Tongue (tissue), 2 donors: ENCODE results near the gene NUP62. TPM values are rescaled to one million over a fixed set of nuclear protein-coding genes. Genes with fewer than 3 reads are reported as not detected.

Experiments
- DNase-seq: peaks from one replicate; pipeline ENCODE4 v3.0.0-alpha.2; 2015
- total RNA-seq: library from RNA; depleted of rRNA; stranded (reverse); fragments of >200 nt; gene quantifications from one replicate; pipeline ENCODE4 v1.2.3, GENCODE V29; 2014

Gene NUP62
- total RNA-seq, 1 donor from 2014 or later: 33.1 TPM

- peak; percentile 97 for DNase-seq
These were observed 62.1 kb downstream of the NUP62 start, which contains the start of gene PNKP for GRCh38 chr19:49866933-49867782. TSS of gene PNKP (minus strand) at chr19:49867576. CDS start at chr19:49867204, 372 bp downstream.

- DNase-seq: no peak
These were observed 64.4 kb downstream of the NUP62 start for GRCh38 chr19:49864890-49865289.

- DNase-seq: no peak
These were observed 65.4 kb downstream of the NUP62 start for GRCh38 chr19:49863935-49864320.

GRCh38 chr19:49863254-49863934 lies 65.9 kb downstream of the NUP62 start:
- no peak for DNase-seq

- DNase-seq: no peak
These were observed 66.7 kb downstream of the NUP62 start for GRCh38 chr19:49862391-49863253.

- no peak for DNase-seq
These were observed 67.5 kb downstream of the NUP62 start for GRCh38 chr19:49861541-49862378.

- DNase-seq: peak; percentile 76
These were observed 68.2 kb downstream of the NUP62 start for GRCh38 chr19:49861107-49861506.

- no peak for DNase-seq
These were observed 68.8 kb downstream of the NUP62 start for GRCh38 chr19:49860336-49861102.

- DNase-seq: no peak
These were observed 69.5 kb downstream of the NUP62 start for GRCh38 chr19:49859682-49860335.

- DNase-seq: no peak
These were observed 71.0 kb downstream of the NUP62 start for GRCh38 chr19:49858088-49858985.

GRCh38 chr19:49857838-49858087 lies 71.5 kb downstream of the NUP62 start:
- DNase-seq: no peak

- no peak for DNase-seq
These were observed 72.1 kb downstream of the NUP62 start for GRCh38 chr19:49857061-49857837.

Other genes starting within 250 kb of the NUP62 start
- gene ADM5, start 239.9 kb downstream of the NUP62 start, total RNA-seq: 0.92 TPM
- 5.1 TPM for gene CPT1C, start 238.4 kb downstream of the NUP62 start, total RNA-seq
- 1.1 TPM for gene TSKS, start 166.2 kb downstream of the NUP62 start, total RNA-seq
- 56.2 TPM for gene AP2A1, start 162.5 kb downstream of the NUP62 start, total RNA-seq
- gene FUZ, start 116.2 kb downstream of the NUP62 start, total RNA-seq: 25.7 TPM
- gene MED25, start 111.2 kb downstream of the NUP62 start, total RNA-seq: 38.2 TPM
- gene PTOV1, start 78.3 kb downstream of the NUP62 start, total RNA-seq: 78.4 TPM
- gene PNKP, start 61.9 kb downstream of the NUP62 start, total RNA-seq: 23.1 TPM
- gene AKT1S1, start 52.1 kb downstream of the NUP62 start, total RNA-seq: 4.5 TPM
- 11.9 TPM for gene TBC1D17, start 51.8 kb downstream of the NUP62 start, total RNA-seq
- not detected for gene IL4I1, start 32.6 kb downstream of the NUP62 start, total RNA-seq
- gene ATF5, start 299 bp downstream of the NUP62 start, total RNA-seq: 3.6 TPM
- gene SIGLEC11, start 31.7 kb upstream of the NUP62 start, total RNA-seq: 0.92 TPM
- gene VRK3, start 95.9 kb upstream of the NUP62 start, total RNA-seq: 23.2 TPM
- 14.9 TPM for gene ZNF473, start 96.5 kb upstream of the NUP62 start, total RNA-seq
- not detected for gene IZUMO2, start 233.8 kb upstream of the NUP62 start, total RNA-seq